Dermis microvascular lymphatic vessel endothelial cell (primary cell): ENCODE results near the gene SMO. TPM values are rescaled to one million over a fixed set of nuclear protein-coding genes. Genes with fewer than 3 reads are reported as not detected.

Experiments
- DNase-seq, 2 donors: peaks; one replicate each; pipeline versions ENCODE4 v3.0.0 to v3.0.0-alpha.2; 2010; ENCODE audit warnings: low read depth in 2 of 2
- total RNA-seq: library from RNA; depleted of rRNA; stranded (reverse); fragments of >200 nt; gene quantifications from 2 replicates; pipeline ENCODE4 v1.2.1, GENCODE V29; 2014

The SMO gene
- 2.3 and 8.3 TPM in 2 replicates for total RNA-seq

DNA sequence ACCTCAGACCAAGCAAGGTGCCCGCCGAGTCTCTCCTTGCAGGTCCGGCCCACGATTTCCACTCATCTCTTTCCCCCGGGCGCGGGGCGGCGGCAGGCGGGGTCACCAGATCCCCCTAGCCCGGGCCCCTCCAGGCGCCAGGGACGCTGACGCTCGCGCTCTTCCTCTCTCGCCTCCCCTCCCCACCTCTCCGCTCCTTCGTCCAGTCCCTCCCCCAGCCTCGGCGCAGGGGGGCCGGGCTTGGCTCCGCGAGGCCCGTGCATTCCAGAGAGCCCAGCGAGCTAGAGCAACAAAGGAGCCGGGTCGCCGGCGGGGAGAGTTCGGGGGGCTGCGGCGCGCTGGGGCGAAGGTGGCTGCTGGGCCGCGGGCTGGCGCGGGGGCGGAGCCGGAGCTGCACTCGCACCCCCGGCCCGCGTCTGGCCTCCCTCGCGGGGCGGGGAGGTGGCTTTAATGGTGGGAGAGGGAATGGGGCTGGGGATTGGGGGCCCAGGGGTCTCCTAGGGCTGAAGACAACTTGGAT lies at the start of gene SMO:
SMO (plus strand) TSS at position 262 of the 520 bp plus-strand sequence. CDS start 519 bp downstream, outside the sequence.
- DNase-seq: peak in 1 of 2 donors; percentile 31

DNA sequence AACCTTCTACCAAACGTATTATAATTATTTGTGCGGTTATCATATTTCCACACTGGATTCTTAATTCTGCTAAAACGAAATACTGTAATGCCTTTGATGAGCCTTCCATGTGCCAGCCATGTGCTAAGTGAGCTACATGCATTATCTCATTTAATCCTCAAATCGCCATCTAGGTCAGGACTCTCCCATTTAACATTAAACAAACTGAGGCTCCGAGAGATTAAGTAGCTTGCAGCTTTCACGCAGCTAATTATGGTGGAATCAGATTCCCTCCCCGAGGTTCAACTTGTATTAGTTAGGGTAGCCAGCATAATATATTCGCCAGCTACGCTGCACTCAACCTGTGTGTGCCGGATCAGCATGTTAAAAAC lies 44.7 kb upstream of the SMO start:
- DNase-seq: no peak

DNA sequence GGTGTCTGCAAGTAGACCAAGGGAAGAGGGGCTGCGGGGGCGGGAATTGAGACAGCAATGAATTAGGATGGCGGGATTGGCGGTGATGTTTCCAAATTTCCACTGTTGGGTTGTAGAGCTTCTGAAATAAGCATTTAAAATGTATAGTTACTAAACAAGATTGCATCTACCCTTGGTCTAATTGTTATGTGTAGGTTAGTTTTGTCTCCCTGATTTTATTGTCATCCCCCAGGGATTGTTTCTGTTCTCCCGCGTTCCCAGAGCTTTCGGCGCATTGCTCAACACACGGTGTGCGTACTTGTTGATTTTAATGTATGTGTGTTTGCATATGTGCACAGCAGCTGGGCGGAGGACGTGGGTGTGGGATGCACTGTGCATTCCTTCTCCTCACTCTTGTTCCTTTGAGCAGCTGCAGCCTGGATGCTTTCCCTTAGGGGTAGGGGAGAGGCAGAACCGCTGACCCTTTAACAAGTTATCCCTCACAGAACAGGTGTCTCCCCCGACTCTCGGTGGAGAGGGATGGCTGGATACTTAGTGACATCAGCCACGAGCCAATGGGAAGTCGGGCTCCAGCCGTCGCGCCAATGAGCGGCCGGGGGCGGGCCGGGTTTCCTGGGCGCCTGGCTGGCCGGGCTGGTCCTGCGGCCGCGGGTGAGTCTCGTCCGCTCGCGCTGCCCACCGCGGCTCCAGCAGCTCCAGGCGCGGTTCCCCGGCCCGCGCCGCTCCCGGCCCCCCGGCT lies 44.2 kb upstream of the SMO start, which contains the start of gene TSPAN33:
TSPAN33 (plus strand) TSS at position 613 of the 739 bp plus-strand sequence. CDS start 274 bp downstream, outside the sequence.
- peak in 1 of 2 donors; percentile 12 for DNase-seq

DNA sequence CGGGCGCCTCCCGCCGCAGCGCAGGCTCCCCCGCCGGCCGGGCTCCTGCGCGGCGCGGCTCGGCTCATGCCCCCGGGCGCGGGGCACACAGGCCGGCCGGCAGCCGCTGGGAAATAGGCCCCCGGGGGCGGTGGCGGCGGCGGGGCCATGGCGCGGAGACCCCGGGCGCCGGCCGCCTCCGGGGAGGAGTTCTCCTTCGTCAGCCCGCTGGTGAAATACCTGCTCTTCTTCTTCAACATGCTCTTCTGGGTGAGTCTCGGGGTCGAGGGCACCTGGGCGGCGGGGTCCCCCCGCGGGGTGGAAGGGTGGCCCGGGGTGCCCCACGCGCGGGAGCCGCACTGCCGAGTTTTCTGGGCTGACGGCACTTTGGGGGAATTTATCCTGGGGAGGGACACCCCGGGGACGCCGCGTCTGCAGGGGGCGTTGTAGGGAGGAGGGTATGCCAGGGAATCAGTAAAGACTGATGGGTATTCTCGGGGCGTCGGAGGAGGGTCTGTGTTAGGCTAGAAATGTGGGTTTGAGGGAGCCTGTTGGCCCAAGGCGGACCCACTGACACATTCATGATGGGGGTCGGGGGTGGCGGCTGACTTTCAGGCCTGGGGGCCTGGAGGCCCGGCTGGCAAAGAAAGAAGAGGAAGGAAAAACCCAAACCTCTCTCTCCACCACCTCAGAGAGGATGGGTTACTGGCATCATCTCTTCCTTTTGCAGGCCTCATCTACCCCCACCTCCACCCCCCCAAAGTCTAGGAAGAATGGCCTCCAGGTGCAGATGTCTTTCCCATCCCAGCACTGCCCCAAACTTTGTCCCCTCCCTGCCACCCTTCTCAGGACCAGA lies 43.4 kb upstream of the SMO start:
- no peak for DNase-seq

DNA sequence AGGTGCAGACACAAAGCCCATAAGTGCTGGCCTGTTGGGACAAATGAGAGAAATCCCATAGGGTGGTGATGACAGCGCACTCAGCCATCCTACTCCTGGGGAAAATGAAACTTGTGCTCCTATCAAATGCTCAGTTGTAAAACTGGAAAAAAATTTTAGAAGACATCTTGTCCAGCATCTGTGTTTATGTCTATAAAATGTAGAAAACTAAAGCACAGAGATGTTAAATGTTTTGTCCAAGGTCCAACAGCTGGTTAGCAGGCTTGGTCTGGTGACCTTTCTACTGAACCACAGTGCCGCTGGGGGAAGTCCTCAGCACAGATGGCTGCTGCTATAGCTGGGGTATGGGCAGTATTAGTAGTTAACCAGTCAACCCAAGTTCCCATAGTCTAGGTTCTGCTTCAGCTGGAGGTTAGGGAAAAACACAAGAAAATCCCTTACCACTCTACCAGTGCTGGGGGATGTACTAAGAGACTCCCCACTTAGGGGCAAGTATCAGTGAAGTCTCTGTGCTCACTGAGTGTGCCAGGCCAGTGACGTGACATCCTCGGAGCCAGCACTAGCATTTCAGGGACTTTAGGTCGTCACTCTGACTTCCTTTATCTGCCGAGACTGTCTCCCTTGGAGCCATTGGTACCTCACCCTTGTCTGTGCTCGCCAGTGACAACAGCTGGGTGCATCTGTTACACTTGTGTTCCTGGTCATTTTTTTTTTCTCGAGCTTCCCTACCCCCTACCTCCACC lies 42.0 kb upstream of the SMO start:
- DNase-seq: no peak

DNA sequence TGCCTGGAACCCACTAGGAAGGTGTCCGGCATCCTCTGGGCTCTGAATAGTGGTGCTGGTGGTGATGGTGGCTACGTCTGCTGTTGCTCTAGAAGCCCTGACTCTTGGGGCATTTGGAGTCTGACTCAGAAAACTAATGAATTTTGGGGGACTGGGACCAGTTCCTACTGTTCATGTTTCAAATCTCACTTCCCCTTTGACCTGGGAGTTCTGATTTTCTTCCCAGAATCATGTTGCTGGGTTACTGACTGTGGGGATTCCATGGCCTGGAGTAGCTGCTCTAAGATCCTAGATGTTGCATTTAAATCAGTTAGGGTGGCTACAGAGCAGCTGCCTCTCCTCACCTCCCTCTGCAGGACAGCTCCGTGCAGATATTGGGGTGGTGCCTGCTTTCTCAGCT lies 40.7 kb upstream of the SMO start:
- DNase-seq: no peak

DNA sequence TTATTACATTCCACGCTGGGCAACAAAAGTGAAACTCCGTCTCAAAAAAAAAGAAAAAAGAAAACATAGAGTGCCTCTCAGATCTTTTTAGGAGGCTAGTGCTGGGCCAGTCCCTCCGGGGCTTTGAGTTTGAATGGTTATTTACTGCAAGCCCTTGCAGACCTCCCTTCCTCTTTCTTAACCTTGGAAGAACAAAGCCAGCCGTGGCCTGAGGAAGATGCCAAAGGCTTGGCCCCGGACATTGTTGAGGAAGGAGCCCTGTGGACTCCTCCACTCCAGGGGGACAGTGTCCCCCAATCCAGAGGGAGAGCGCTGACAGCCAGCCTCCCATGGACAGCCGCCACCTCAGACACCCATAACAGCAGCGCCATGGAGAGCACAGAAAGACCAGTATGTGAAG lies 38.9 kb upstream of the SMO start:
- no peak for DNase-seq

DNA sequence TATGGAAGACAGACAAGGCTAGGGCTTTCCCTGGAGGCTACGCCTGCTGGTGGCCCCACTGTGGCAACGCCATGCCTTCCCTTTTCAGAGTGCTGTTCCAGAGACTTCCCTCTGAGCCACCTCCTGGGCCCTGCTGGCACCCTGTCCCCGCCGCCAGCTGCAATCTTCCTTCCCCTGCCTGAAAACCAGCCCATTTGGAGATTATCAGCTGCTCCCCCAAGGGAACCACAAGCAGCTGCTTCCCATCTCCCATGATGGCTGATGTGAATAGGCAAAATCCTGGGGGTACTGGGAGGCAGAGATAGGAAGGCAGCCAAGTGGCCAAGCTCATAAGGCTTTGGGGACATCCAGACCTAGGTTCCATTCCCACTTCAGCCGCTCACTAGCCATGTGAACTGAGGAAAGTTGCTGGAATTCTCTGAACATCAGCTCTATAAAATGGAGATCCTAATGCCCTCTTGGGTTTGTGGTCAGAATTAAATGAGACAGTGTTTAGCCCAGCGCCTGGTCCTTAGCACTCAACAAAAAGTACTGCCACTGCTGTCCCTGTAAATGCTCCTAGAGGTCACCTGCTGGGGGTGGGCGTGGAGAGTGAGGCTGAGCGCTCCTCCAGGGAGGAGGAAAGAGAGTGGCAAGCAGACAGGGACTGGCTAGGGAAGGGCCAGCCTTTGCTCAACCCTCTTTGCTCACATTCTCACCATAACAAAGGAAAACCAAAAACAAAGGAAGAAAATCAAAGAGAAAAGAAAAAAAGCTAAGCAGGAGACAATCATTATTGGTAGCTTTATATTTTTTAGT lies 38.0 kb upstream of the SMO start:
- no peak for DNase-seq

DNA sequence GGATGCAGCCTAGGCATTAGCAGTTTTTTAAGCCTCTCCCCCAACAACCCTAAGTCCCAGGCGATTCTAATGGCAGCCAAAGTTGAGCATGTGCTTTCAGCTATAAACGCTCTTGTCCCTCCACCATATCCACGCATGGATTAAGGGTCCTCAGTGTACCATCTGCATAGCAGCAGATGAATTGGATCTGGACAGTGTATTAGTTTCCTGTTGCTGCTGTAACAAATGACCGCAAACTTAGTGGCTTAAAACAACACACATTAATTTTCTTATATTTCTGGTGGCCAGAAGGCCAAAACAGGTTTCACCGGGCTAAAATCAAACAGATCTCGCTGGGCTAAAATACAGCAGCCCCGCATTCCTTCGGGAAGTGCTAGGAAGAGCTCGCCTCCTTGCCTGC lies 30.8 kb upstream of the SMO start:
- no peak for DNase-seq

DNA sequence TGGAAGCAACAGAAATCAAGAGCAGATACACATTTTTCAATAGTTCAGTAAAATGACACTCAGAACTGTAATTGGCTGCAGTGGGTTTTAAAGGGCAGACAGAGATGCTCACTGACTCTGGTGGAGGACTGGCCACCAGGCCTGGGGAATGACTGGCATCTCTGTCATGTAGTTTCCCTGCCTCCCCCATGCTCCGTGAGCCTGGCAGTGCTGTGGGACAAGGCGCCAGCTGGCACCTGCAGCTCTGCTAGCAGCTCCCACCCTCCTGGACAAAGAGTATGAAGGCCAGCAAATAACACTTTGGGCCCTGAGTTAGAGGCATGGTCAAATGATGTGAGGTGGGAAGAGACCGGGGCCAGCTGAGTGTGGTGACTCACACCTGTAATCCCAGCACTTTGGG lies 28.9 kb upstream of the SMO start:
- no peak for DNase-seq

DNA sequence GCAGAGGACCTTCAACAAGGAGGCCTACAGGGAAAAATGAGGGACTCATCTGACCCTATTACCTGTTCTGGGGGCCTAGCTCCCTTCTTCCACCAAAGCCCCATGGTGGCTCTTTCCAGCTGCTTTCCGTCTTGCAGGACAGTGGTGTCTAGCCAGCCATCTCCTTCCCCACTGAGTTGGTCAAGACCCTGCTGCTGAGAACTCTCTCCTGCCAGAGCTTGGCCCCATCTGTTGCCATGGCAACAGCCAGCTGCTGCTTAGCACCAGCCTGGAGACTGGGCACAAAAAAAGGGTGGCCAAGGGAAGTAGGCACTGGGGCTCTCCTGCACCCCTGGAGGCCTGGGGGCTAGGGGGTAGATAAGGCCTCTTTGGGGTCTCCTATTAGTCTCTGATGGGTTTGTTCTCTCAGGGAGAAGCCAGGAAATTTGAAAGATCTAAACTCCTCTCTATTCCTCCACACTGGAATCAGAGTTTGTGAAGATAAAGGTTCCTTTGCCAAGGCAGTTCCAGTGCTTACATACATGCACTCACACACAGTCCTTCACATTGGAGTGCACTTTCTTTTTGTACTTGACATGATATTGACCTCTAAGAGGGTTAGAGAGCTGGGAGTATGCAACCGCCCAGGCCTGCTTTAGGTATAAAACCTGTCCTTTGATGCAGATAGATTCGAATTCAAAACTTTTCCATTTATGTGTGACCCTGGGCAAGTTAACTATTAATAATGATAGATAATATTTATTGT lies 28.1 kb upstream of the SMO start:
- no peak for DNase-seq

DNA sequence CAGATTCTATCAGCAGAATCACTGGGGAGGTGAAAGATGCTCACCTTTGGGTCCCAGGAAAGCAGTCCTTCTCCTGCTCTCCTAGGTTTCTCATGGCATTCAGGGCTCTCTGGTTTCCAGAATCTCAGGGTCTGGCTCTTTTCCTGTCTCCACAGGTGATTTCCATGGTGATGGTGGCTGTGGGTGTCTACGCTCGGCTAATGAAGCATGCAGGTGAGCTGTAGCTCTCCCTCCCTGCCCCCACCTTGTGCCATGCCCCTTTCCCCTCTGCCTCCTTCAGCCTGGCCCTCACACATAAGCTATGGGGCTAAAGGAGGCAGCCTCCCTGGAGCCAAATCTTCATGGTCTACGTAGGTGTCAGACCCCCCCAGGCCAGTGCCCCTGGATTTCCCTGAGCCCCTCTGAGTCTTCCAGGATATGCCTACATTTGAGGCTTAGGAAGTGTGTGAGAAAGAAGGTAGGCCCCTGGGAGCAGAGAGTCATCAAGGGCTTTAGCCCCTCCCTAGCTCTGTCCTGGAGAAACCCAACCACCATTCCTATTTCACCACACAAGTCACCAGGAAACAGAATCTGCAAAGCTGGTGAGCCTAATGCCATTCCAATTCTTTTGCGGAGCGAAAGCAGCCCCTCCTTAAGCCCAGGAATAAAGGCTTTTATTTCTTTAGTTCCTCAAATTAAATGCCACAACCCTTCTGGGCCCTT lies 26.8 kb upstream of the SMO start:
- no peak for DNase-seq

DNA sequence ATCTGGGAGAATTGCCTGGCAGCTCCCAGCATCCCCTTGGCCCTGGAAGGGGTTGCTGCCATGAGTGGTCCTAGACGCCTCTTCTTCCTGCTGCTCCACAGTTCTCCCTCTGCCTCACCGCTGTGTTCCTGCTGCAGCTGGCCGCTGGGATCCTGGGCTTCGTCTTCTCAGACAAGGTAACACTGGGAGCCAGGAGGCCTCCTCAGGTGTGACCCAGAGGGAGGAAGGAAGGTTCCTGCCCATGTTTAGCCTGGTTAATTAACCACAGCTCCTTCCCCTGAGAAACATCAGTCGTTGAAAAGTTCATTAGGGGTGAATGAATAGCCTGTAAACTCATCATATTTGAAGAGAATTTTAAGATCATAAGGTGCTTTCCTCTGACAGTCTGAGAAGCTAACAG lies 25.7 kb upstream of the SMO start:
- DNase-seq: no peak

DNA sequence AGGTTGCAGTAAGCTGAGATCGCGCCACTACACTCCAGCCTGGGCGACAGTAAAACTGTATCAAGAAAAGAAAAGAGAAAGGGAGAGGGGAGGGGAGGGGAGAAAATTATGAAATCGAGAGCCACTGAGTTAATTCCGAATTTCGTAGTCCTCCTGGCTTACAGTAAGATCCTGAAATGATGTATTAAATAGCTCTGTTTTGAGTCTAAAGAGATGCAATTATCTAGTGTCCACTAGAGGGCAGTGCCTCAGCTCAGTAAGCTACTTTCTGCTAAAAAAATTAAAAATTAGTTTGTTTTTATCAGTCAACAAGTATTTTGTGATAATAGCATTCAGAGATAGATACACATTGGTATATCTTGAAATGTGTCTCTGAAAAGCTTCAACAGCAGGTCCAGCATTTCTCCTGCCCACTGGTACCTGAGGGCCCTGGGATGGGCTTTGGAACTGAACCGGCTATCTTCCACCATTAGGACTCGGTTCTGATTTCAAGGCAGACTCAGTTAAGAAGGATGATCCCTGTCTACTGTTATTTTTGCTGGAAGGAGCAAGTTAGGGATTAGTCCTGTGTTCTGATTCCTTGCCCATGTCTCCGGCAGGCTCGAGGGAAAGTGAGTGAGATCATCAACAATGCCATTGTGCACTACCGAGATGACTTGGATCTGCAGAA lies 24.4 kb upstream of the SMO start:
- peak; percentile 53 to 70 for DNase-seq

DNA sequence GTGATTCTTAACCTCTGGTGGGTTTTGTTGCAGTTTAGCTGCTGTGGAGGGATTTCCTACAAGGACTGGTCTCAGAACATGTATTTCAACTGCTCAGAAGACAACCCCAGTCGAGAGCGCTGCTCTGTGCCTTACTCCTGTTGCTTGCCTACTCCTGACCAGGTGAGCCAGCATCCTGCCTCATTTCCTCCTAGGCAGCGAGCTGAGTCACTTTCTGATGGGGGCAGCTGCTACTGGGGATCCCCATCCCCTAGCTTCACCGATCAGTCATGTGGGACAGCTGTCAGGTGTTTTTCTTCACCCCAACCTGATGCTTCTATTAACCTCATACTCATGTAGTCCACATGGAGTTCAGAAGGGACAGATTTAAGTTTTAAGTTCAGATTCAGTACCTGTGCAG lies 21.7 kb upstream of the SMO start:
- no peak for DNase-seq

DNA sequence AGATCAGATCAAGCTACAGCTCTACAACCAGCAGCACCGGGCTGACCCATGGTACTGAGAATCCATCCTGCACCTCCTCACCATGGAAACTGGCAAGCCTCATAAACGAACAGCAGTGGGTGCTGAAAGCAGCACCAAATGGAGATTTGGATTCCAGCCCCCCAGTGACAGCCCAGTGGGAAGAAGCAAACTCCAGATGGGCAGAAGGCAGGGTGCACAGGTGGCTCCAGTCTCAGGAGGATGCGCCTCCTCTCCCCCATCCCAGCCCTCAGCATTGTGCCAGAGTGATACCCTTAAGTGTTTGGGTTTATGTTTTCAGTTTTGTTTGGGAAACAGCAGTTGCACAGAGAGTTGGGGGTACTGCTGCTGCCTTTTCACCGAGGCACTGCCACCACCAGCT lies 20.6 kb upstream of the SMO start:
- DNase-seq: no peak

DNA sequence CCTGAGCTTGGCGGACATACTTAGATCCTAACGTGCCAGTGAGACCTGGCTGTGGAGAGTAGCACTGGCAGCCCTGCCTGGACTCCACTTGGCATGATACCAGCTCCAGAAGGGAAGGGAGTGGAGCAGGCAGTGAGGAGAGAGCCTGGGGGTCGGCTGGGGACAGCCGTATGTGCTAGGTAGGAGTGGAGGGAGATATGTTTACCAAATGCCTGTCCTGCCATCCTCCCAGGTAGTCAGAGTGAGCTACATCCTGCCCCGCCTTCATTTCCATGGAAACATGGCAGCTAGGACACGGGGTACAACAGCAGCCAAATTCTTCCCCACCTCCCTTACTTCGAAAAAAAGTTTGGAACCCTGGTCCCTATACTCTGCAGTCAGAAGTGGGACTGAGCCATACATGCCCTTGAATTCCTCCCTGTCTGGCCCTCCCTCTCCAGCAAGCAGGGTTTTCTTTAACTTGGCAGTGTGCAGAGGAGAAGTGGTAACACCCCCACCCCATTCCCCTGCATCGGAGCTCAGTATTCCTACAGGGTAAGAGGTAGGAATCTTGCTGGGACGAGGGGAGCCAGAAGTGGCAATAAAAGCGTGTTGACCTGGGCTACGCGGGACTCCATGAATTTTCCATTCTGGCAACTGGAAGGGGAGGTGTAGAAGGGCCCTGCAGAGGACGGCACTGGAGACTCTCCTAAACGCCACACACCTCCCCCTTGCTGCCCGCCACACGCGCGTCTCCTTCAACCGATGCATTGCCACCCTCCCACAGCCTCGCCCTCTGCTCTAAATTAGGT lies 20.0 kb upstream of the SMO start:
- DNase-seq: peak in 1 of 2 donors; percentile 55

DNA sequence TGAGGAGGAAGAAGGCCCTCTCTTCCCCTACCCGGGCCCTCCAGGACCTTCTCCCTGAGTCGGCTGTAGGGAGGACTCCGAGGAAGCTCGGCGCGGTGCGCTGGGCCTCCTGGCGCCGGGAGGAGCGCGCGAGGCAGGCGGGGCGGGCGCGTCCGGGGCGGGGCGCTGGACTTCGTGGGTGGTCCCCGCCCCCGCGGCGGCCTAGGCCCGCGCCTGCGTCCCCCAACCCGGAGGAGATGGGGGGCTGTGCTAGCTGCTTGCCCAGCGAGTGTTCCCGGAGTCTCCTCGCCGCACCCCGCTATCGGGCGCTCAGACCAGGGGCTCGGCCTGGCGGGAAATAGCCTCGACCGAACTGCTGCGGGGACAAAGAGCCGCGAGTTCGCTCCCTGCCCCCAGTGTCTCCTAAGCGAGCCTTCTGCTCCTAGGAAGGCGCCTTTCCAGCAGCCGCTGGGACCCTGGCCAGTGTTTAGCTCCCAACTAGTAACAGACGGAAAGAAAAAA lies 19.2 kb upstream of the SMO start:
- peak in 1 of 2 donors; percentile 24 for DNase-seq
